CD4-positive, alpha-beta T cell treated with Interleukin-10 for 1 hour (primary cell): Measurements from ENCODE around the gene CALM3.

Experiments
- DNase-seq: peaks from one replicate; pipeline ENCODE4 v3.0.0-alpha.2; 2020

The CALM3 gene

GRCh38 chr19:46640656-46641055 lies 39.5 kb downstream of the CALM3 start:
- DNase-seq = no peak

GRCh38 chr19:46644720-46645119 lies 43.6 kb downstream of the CALM3 start:
- no peak for DNase-seq

GRCh38 chr19:46646402-46646801 lies 45.3 kb downstream of the CALM3 start:
- no peak for DNase-seq

- no peak for DNase-seq
Measured at GRCh38 chr19:46648060-46648960, 47.2 kb downstream of the CALM3 start.

GRCh38 chr19:46648961-46649960 lies 48.1 kb downstream of the CALM3 start:
- DNase-seq = no peak

- DNase-seq = no peak
Measured at GRCh38 chr19:46650445-46650844, 49.3 kb downstream of the CALM3 start.

DNA sequence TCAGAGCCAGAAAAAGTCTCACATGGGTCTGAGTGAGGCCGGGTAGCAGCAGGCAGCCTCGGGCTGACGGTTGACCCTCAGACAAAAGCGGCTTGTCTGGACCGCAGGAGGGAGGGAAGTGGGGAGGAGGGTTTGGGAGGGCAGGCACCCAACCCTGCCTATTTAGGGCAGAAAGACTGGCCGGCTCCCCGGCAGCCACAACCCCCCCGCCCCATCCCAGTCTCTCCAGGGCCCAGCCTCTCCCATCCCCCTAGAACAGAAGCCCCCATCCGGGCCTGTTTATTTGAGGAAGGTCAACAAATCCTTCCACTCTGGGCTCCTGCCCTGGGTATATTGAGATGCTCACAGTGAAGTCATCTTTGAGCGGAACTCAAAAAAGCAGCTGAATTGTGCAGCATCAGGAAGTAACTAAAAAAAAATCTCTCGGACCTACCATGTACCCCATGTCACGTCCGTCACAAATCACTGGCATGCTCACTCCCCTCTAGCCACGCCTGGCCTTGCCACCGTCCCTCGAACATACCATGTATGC lies 53.6 kb downstream of the CALM3 start:
- no peak for DNase-seq

- DNase-seq = no peak
Measured at GRCh38 chr19:46656541-46656940, 55.4 kb downstream of the CALM3 start.

DNA sequence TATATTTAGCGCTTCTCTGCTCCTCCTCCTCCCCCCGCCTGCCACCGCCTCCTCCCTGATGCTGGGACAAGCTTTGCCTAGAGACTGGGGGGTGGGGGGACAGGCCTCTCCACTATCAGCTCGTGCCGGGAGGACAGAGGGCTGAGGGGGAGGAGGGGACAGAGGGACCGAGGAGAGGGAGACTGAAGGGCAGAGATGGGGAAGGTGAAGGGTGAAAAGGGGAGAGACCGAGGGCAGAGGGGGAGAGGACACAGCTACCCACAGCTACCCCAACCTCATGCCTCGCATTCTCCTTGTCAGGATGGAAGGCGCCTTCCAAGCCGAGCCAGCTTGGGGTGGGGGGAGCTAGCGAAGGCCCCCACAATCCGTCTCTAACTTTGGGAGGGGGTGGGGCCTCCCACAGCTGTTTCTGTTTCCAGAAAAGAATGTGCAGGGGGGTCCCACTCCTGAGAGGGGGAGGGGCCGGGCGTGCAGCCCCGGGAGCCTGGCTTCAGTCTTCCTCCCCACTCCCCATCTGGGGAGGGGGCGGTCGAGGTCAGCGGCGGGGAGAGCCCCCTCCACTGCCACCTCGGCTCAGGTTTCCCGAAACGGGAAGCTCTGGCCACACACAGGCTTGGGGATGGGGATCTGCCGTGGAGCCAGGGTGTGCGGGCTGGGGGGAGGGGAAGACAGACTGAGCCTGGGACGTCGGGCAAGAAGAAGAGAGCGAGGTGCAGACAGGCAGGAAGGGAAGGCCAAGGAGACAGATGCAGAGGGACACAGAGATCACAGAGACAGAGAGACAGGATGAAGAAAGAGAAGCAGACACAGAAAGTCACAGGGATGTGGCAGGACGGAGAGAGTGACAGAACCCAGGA lies 58.2 kb downstream of the CALM3 start:
- DNase-seq = peak; percentile 24

- no peak for DNase-seq
Measured at GRCh38 chr19:46660008-46660517, 58.9 kb downstream of the CALM3 start.
